HG03139 (cell line): ENCODE data around the gene TAS2R41.

Source experiments
- ATAC-seq: cut with Tn5 transposase; IDR thresholded peaks from one replicate; pipeline ENCODE4 v1.9.1; 2021; ENCODE audit not compliant: unreplicated experiment

Gene TAS2R41

GRCh38 chr7:143477501-143478150 lies at the start of gene TAS2R41:
TSS of gene TAS2R41 (plus strand) at chr7:143477873. CDS start at chr7:143477873, 0 bp downstream.
- no peak for ATAC-seq

GRCh38 chr7:143429770-143430698 lies 47.6 kb upstream of the TAS2R41 start:
- ATAC-seq: no peak

GRCh38 chr7:143431109-143431508 lies 46.6 kb upstream of the TAS2R41 start:
- ATAC-seq: no peak

GRCh38 chr7:143433759-143434158 lies 43.9 kb upstream of the TAS2R41 start:
- no peak for ATAC-seq

DNA sequence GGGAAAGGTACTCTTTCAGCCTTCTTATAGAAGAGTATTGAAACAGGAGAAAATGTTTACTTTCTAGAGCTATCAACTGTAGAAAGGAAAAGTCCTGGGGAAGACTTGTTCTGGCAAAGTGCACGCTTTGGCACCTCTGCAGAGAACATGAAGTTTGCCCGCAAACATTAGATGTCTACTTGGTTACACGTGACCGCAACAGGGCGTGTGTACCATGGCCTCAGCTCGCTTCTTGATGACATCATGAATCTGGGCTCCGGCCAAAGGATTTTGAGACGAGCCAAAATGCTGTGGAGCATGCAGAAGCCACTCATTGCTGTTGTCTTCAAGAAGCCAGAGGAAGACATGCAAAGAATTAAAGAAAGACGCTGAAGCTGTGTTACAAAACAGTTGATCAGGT lies 43.0 kb upstream of the TAS2R41 start:
- ATAC-seq: no peak

- ATAC-seq: no peak
These were observed 42.4 kb upstream of the TAS2R41 start for GRCh38 chr7:143435266-143435665.

DNA sequence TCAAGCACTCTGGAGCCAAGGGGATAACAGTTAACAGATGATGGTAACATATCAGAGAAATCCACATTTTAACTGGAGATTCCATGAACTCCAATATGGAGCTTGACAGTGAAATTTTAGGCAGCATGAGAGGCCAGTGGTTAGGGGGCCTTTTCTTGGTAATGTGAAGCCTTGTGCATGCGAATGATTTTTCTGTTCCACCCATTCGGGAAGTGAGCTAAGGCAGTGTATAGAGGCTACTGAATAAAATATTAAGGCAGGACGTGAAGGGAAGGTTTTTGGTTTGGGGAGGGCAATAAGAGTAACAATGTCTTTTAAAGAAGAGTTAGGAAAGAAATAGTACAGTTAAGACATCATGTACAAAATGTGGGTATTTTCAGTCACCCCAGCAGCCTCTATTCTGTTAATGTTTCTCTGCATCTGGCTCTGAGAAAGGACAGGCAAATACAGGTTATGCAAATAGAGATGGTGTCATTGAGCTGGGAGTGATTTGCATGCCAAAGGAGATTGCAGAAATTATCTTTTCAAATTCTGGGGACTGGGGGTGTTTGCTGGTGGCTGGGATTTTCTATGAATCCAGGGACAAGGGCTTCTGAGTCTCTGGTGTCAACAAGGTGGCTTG lies 41.2 kb upstream of the TAS2R41 start:
- ATAC-seq: peak; percentile 87

DNA sequence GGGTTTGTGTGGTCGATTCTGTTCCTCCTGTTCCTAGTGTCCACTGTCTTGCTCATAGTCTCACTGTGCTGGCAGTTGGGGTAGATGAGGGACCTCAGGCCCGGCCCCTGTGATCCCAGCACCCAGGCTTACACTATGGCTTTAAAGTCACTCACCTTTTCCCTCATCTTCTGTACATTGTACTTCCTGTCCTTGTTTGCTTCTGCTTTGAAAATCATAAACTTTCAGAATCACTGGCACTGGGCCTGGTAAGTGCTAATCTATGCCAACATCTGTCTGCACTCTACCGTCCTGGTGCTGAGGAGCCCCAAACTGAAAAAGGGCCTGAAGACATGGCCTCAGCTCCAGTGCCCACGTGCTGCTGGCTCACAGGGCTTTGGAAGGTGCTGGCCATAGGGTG lies 40.1 kb upstream of the TAS2R41 start:
- ATAC-seq: peak; percentile 42

DNA sequence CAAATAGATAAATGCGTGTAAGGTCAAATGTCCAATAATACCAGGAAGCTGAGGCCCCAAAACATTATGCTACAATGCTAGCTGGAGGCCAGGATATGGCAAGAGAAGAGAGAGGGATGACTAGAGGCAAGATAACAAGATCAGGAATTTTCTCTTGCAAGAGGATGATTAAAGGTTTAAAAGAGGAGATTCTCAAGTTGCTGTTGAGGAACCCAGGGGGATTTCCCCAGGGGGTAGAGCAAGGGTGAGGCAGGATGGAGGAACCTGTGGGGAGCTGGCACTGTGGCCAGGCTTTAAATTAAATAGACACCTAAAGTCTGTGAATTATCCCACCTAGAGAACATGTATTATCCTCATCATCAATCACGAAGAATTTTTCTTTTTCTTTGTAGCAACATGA lies 37.8 kb upstream of the TAS2R41 start:
- no peak for ATAC-seq

GRCh38 chr7:143443153-143443552 lies 34.5 kb upstream of the TAS2R41 start, which contains the start of gene TAS2R60:
TSS of gene TAS2R60 (plus strand) at chr7:143443453. CDS start at chr7:143443453, 0 bp downstream.
- ATAC-seq: no peak

- no peak for ATAC-seq
These were observed 33.5 kb upstream of the TAS2R41 start for GRCh38 chr7:143444063-143444782.

GRCh38 chr7:143444785-143445184 lies 32.9 kb upstream of the TAS2R41 start:
- no peak for ATAC-seq

- no peak for ATAC-seq
These were observed 30.2 kb upstream of the TAS2R41 start for GRCh38 chr7:143447466-143447865.

- no peak for ATAC-seq
These were observed 29.2 kb upstream of the TAS2R41 start for GRCh38 chr7:143448429-143448828.

DNA sequence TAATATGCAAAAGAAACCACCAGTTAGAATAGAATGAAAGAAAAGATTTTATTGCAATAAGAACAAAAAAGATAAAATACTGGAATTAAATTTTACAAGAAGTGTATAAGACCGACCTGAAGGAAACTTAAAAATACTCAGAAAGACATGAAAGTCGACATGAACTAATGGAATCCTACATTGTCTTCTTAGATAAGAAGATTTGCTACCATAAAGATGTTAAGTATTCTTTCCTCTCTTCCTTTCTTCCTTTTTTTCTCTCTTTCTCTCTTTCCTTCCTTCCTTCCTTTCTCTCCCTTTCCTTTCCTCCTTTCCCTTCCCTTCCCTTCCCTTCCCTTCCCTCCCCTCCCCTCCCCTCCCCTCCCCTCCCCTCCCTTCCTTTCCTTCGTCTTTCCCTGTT lies 27.9 kb upstream of the TAS2R41 start:
- no peak for ATAC-seq

DNA sequence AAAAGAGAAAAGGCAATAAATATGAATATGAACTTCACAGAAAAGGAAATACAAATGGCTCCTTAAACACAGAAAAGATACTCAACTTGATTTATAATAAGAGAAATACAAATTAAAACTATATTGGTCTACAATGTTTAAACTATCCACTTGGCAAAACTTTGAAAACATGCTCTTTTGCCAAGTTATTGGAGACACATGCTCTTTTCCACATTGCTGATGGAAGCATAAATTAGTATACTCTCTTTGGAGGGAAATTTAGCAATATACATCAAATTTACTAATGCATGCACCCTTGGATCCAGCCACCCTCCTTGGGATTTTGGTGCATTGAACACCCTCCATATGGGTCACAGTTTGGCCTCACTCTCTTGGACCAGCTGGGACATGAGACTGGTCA lies 26.6 kb upstream of the TAS2R41 start:
- no peak for ATAC-seq

GRCh38 chr7:143451746-143452145 lies 25.9 kb upstream of the TAS2R41 start:
- ATAC-seq: no peak

GRCh38 chr7:143452495-143452894 lies 25.2 kb upstream of the TAS2R41 start:
- ATAC-seq: no peak

DNA sequence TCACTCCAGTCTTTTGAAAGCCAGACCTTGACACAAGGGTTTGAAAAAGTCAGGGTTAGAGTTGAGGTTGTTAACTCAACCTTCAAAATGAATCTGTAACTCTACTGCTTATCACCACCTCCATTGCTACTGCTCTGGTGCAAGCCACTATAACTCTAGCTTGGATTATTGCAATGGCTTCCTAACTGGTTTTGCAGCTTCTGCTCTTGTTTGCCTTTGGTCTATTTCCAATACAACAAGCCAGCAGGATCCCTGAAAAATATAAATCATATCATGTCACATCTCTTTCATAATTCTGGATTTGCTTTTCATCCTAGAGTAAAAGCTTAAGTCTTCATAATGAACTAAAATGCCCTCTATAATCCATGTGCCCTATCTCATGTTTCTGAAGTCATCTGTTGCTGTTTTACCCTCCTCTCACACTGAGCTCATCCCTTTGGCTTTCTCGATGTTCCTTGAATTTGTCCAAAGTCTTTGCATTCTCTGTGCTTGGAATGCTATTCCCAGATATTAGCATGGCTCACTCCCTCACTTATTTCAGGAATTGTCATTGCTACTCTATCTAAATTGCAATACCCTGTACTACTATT lies 23.5 kb upstream of the TAS2R41 start:
- ATAC-seq: no peak

DNA sequence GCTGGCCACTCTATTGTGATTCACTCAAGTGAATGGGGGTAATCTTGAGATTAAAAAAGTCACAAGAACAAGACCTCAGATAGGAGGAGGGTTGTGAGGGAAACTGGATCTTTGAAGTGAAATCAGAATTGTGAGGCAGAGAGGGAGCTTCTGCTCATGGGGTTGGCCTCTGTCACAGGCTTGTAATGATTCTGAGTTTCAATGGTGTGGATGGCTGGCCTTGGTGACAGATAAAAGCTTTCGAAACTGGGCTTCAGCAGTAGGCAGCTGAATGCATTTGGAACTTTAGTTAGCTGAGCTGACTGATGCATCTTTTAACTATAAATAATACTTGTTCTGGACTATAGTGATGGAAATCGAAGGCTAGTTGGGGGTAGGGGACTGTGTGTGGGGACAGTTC lies 22.2 kb upstream of the TAS2R41 start:
- no peak for ATAC-seq

DNA sequence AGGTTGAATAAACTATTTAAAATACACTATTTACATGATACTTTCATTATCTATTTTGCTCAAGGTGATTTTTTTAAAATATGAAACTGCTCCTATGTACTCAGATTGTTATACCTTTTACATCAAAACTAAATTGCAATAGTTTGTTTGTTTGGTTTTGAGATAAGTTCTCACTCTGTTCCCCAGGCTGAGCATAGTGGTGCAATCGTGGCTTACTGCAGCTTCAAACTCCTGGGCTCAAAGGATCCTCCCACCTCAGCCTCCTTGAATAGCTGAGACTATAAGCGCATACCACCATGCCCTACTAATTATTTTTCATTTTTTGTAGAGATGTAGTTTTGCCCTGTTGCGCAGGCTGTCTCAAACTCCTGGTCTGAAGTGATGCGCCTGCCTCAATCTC lies 21.7 kb upstream of the TAS2R41 start:
- no peak for ATAC-seq
